Frontal cortex (tissue), 4 donors: ENCODE data around the gene DAD1. TPM values are rescaled to one million over a fixed set of nuclear protein-coding genes. Genes with fewer than 3 reads are reported as not detected.
"Not testable (repeated sequence)": the region's sequence is repeated elsewhere in the genome, so short reads cannot be mapped to it uniquely, and the experiment has no call there.

Experiments
- DNase-seq, 2 donors: peaks; one replicate each; pipeline ENCODE4 v3.0.0; 2012; ENCODE audit warnings: low spot score in 2 of 2
- FAIRE-seq: peaks from 2 replicates; lab custom pipeline; 2012; peaks lifted over from hg19 to GRCh38; lab: Jason Lieb, UNC
- total RNA-seq: library from RNA; depleted of rRNA; stranded (reverse); fragments of >200 nt; gene quantifications from one replicate; pipeline ENCODE4 v1.2.3, GENCODE V29; 2014
- donor health status: control.
- donor health status: control.
- donor health status: control.

DAD1 gene
- total RNA-seq, 1 donor from 2014 or later: 89.7 TPM

- DNase-seq (peak; percentile 39 to 72), FAIRE-seq (peak; percentile 79)
Observed at GRCh38 chr14:22570132-22570949, 18.7 kb downstream of the DAD1 start.

- FAIRE-seq: no peak
- DNase-seq: no peak
Observed at GRCh38 chr14:22569737-22570131, 19.3 kb downstream of the DAD1 start.

DNA sequence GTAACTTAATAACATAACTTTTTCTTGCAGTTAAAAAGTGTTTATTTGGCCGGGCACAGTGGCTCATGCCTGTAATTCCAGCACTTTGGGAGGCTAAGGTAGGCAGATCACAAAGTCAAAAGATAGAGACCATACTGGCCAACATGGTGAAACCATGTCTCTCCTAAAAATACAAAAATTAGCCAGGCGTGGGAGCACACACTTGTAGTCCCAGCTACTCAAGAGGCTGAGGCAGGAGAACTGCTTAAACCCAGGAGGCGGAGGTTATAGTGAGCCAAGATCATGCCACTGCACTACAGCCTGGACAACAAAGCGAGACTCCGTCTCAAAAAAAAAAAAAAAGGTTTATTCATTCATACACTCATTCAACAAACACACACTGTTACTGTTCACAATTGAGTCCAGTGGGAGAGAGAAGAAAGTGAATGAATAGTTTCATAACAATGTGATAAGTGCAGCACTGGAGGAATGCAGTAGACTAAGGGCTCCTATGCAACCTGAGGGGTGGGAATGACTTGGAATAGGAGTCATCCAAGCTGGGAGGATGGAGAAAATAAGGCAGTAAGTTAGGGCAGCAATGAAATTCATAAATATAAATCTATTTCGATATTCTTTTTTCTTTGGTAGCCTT, 19.8 kb downstream of the DAD1 start:
- FAIRE-seq (no peak), DNase-seq (no peak)

- FAIRE-seq (no peak), DNase-seq (no peak)
Observed at GRCh38 chr14:22567437-22567836, 21.6 kb downstream of the DAD1 start.

DNA sequence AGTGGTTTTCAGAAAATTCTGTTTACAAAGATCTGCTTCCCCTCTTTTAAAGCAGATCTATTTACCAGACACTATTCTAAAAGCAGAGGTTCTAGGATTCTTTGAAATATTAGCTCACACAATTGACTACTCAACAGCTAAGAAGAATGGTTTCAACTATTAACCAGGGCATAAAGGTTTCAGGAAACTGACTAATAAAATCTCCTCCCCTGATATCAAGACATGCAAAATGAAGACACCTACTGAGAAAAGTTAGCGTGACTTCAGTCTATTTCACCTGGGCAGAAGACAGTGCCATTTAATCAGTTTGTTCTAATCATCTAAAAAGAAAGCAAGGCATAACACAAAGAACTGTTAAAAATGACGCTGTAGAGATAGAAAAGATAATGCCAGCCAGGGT, 22.2 kb downstream of the DAD1 start:
- DNase-seq (no peak), FAIRE-seq (no peak)

GRCh38 chr14:22566266-22566665, 22.8 kb downstream of the DAD1 start:
- FAIRE-seq, DNase-seq: not testable (repeated sequence)

DNA sequence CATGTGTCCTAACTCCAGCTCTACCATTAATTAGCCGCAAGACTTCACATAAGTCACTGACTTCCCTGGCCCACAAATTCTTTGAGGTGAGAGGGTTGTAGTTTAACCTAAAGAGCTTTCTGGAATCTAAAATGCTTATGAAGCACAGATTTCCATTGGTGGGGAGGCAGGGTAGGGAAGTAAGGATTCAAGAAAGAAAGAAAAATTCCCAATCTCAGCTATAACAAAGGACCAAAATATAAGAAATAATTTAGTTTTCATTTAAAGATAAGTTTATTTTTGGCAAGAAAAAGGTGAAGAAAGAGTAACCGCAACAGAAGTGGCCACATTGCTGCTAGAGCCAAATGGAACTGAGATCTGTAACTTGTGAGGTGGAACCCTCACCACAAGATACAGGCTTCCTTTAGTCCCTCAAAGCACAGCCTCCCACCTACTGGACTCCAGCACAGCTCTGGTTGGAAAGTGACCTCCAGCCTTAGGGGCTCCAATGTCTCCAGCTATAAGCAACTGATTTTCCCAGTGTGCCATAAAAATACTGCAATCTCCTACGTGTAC, 23.6 kb downstream of the DAD1 start:
- FAIRE-seq (no peak), DNase-seq (no peak)

DNA sequence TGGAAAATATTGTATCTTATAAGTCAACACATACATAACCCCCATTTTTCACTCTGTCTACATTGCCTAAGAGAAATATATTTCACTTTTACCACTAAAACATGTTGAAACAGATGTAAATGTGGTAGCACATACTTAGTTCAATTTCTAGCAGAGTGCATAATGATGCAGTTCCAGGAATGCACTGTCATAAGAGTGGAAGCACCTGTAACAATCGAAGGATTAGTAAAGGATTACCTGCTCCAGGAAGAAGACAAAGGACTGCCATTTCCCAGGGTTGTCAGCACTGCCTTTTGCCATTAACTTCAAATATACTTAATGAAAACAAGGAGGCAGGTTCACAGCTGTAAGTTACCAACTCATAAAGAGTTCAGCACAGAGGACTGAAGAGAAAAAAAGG, 24.6 kb downstream of the DAD1 start:
- FAIRE-seq: no peak
- DNase-seq: no peak

- FAIRE-seq: no peak
- no peak for DNase-seq
Observed at GRCh38 chr14:22563987-22564386, 25.0 kb downstream of the DAD1 start.

DNA sequence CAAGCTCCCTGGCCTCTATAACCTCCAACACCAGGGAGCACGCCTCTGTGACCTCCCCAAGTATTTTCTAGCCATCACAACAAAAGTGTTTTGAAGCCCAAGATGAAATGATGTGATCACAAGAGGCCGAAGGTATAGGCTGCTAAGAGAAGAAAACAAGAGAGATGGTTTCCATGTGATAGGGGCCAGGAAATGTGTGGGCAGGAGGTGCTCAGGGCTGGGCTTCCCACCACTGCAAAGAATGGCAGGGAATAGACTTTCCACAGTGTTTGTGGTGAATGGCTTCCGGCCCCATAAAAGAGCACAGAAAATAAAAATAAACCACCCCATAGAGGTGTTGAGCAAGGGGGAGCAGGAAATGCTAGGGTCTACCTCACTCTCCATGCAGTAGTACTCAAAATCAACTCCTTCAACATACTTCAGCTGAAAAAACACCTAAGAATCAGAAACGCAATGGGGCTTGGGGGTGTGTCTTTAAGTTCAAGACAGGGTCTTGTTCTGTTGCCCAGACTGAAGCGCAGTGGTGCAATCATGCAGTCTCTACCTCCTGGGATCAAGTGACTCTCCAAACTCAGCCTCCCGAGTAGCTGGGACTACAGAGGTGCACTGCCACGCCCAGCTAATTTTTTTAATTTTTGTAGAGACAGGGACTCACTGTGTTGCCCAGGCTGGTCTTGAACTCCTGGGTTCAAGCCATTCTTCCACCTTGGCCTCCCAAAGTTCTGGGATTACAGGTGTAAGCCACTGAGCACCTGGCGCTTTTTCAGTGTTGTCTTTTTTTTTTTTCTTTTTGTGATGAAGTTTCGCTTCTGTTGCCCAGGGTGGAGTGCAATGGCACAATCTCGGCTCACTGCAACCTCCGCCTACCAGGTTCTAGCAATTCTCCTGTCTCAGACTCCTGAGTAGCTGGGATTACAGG, 27.1 kb downstream of the DAD1 start:
- FAIRE-seq: no peak
- DNase-seq: no peak

DNA sequence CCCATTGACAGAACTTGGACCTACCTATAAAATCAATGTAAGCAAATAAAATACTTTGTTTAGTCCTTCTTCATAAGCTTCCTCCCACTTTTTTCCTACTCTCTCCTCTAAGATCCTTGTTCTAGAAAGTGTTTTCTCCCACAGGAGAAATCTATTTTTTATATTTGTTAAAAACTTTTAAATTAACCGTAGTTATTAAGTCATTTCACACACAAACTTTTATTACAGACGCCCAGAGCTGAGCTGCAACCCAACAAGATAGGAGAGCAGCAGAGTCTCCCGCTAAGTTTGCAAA, 27.7 kb downstream of the DAD1 start:
- DNase-seq: no peak
- no peak for FAIRE-seq

- FAIRE-seq: no peak
Observed at GRCh38 chr14:22560662-22561365, 28.2 kb downstream of the DAD1 start.

DNA sequence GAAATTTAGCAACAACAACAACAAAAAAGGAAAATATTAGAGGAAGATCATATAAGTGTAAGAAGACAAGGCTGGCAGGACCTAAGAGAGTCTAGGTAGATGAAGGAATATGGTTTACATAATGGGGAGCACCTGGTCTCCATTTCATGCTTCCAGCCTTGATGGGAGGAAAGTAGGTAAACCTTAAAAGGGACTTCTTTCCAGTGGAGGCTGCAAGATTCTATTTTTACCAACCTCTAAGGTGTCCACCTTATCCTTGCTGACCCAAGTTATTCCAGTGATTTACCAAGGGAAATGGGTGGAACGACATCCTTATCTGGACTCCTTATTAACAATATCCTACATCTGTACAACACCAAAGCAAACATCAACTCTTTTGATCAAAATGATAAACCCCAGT, 30.0 kb downstream of the DAD1 start:
- DNase-seq: no peak
- no peak for FAIRE-seq

More at GRCh38 chr14:22560662-22561365, 28.2 kb downstream of the DAD1 start:
- DNase-seq: no peak

DNA sequence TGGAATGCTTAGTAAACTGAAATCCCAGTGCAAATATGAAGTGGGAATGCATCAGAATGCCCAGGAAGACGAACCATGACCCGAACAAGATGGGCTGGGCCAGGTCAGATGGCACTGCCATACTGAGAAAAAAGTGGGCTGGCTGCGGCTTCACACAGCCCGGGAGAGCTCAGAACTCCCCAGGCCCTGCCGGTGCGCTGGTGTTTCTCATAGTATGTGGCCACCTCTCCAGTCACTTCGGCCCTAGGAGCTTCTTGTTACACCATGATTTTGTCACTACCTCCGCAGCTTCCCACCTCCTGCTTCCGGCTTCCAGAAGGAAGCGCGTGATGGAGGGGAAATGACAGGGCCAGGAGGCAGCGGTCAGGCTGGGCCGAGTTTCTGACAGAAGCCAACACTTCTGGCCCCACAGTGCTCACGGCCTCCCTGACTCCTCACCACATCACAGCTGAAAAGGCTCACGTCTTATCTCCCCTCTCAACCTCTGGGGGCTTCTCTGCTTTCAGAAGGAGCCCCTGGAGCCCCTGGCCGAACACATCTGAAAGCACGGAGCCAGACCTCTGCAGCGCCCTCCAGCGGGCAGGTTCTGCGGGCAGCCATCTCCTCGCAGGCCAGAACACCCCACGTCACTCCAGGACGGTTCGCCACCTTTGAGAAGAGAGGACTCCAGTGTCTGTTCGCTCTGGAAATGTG, 30.7 kb downstream of the DAD1 start:
- DNase-seq: no peak

GRCh38 chr14:22557846-22558220, 31.2 kb downstream of the DAD1 start:
- DNase-seq (no peak), FAIRE-seq (no peak)

More for the DNA sequence above, 30.7 kb downstream of the DAD1 start:
- no peak for FAIRE-seq

DNA sequence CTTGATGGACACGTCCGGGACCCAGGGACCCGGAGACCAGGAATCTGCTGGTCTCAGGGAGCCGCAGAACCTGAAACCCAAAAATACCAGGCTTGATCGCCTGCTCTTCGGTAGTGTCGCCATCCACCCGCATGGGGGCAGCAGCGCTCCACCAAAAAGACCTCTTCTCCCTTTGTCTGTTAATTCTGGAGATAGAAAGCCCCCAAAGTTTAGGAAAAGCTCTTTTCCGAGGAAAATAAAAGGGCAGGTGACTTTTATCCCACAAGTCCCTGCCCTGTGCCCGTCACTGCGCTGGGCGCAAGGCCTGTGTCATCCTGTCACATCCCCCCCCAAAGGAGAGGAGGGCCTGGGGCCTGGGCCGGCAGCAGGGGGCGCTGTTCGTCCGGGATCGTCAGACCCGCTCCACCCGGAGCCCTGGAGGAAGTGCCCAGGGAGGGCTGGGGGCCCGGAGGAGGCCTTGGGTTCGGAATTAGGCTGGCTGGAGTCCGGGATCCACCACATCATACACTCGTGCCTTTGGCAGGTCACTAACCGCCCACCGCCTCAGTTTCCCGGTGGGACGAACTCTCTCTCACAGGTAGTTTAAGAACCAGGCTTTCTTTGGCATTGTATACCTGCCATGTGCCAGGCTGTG, 31.9 kb downstream of the DAD1 start:
- FAIRE-seq (no peak), DNase-seq (peak; percentile 75 to 79)

DNA sequence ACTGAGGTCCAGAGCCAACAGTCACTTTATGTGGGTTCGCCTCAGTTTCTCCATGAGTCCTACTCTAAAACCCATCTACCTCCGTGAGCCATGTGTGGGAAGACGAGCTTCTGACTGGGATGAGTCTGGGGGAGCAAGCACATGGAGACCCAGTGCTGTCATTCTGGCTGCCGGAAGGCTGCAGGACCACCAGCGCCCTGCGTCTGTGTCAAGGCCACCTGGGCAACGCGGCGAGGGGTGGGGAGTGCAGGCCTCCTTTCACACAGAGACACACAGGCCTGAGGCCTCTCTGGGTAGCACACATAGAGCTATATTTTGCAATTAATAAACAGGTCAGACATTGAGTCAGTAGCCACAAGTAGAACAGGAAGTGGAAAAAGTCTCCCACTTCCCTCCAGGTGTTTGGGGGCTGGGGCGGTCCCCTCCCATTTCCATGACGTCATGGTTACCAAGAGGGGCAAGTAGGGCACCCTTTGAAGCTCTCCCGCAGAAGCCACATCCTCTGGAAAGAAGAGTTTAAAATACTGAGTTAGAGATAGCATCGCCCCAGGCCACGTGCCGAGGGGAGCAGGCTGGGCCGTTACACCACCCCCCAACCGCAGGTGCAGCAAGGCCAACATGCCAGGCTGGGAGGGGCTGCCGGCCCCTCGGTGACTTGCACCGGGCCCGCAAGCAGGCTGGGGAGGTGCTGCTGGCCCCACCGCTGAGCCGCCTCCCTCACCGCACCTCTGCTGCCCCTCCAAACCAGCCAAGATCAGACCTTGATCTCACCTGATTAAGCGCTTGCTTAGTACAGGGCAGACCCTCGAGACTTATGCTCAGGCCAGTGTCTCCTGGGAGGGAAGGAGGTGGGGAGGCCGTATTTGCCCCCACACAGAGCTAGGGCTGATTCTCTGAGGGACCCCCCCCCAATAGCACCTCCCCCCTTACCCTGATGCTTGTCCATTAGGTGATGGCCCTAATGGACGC, 32.7 kb downstream of the DAD1 start:
- FAIRE-seq: no peak
- DNase-seq: no peak
